Endodermal cell (in vitro differentiated cells): ENCODE measurements around the gene HOXD9. TPM values are rescaled to one million over a fixed set of nuclear protein-coding genes. Genes with fewer than 3 reads are reported as not detected.

Source experiments
- DNase-seq: peaks from one replicate; pipeline ENCODE4 v3.0.0-alpha.2; 2017
- H3K27ac ChIP-seq: 2 replicates; pipeline ENCODE4 v1.5.1; 2013; ENCODE audit warnings: mild to moderate bottlenecking, low read depth, low read length, moderate library complexity
- H3K27me3 ChIP-seq: 2 replicates; pipeline ENCODE4 v1.6.1; 2013; ENCODE audit warnings: mild to moderate bottlenecking, low read length, moderate library complexity; ENCODE audit not compliant: insufficient read depth, control insufficient read depth, poor library complexity, severe bottlenecking
- H3K36me3 ChIP-seq: 2 replicates; pipeline ENCODE4 v1.7.0; 2013; ENCODE audit warnings: mild to moderate bottlenecking, low read length, moderate library complexity; ENCODE audit not compliant: control insufficient read depth, insufficient read depth
- H3K4me1 ChIP-seq: one replicate; pipeline ENCODE4 v1.7.0; 2013; ENCODE audit warnings: low read length; ENCODE audit not compliant: control insufficient read depth, insufficient read depth
- H3K4me3 ChIP-seq: 2 replicates; pipeline ENCODE4 v1.5.1; 2013; ENCODE audit warnings: mild to moderate bottlenecking, low read length, moderate library complexity
- H3K9ac ChIP-seq: 2 replicates; pipeline ENCODE4 v1.6.1; 2013; ENCODE audit warnings: mild to moderate bottlenecking, low read length, moderate library complexity; ENCODE audit not compliant: poor library complexity, severe bottlenecking; ENCODE audit errors: extremely low read depth
- H3K9me3 ChIP-seq: 2 replicates; pipeline ENCODE4 v1.6.1; 2013; ENCODE audit warnings: mild to moderate bottlenecking, low read length, moderate library complexity; ENCODE audit not compliant: control insufficient read depth
- H3K27ac Mint-ChIP-seq: 2 replicates; pipeline ENCODE4 v1.8.0; 2020; ENCODE audit warnings: mixed read lengths
- H3K27me3 Mint-ChIP-seq: 2 replicates; pipeline ENCODE4 v1.8.0; 2021; ENCODE audit warnings: mild to moderate bottlenecking, mixed read lengths; ENCODE audit not compliant: insufficient read depth
- H3K36me3 Mint-ChIP-seq: 2 replicates; pipeline ENCODE4 v1.8.0; 2020; ENCODE audit warnings: low read depth, mixed read lengths
- H3K4me1 Mint-ChIP-seq: 2 replicates; pipeline ENCODE4 v1.8.0; 2020; ENCODE audit warnings: mixed read lengths
- H3K4me3 Mint-ChIP-seq: 2 replicates; pipeline ENCODE4 v1.8.0; 2020; ENCODE audit warnings: mild to moderate bottlenecking, moderate library complexity, mixed read lengths
- H3K9me3 Mint-ChIP-seq: 2 replicates; pipeline ENCODE4 v1.8.0; 2020; ENCODE audit warnings: mild to moderate bottlenecking, mixed read lengths
- whole genome bisulfite sequencing, 2 experiments: methylation state at CpG; one replicate each; pipeline versions ENCODE4 v1.1.5 to v1.1.7; 2013; ENCODE audit warnings: missing lambda C conversion rate in 2 of 2, mixed read lengths in 1 of 2; ENCODE audit not compliant: insufficient coverage in 1 of 2, insufficient read length in 1 of 2; 5-methylcytosine and 5-hydroxymethylcytosine counted together
- total RNA-seq, 2 donors: library from RNA; stranded (reverse); fragmentation: NEBNext Ultra II Directional in 1 of 2; extraction: Animal tissue kit (Norgen Biotek cat#: 25700) in 1 of 2; gene quantifications; 2 replicates in 1 of 2; 3 replicates in 1 of 2; pipeline ENCODE4 v1.2.1, GENCODE V29; 2021
- TF ChIP-seq, protein P1 (sequence below): fragments of 200-600 bp; sonication (generic); conservative IDR thresholded peaks from 2 replicates; pipeline ENCODE4 v1.5.0; 2021; ENCODE audit warnings: antibody characterized with exemption, mild to moderate bottlenecking

HOXD9 gene
- total RNA-seq, 2 donors from 2014 or later: not detected

DNA sequence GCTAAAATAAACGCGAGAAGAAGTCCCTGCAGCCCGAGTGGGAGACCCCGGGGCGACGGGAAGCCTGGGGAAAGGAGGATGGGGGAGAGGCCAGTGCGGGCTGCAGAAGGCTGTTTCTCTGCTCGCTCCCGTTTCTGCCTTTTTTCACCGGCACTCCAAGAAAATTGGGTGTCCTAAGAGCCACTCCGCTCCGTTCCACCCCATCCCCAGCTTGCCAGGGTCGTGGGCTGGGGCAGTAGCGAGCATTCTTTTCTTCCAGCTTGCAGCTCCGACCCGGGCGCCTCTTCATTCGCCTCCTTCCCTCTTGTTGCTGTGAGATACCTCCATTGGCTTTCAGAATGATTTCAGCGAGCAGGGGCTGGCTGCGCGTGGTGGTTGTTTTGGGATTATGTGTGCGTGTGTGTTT, 35.7 kb downstream of the HOXD9 start:
- Histone ChIP-seq H3K9ac (no peak overlapping the region), H3K4me1 (peaks cover 4% of the 10 kb centered on the region)
- TF ChIP-seq, protein P1, sequence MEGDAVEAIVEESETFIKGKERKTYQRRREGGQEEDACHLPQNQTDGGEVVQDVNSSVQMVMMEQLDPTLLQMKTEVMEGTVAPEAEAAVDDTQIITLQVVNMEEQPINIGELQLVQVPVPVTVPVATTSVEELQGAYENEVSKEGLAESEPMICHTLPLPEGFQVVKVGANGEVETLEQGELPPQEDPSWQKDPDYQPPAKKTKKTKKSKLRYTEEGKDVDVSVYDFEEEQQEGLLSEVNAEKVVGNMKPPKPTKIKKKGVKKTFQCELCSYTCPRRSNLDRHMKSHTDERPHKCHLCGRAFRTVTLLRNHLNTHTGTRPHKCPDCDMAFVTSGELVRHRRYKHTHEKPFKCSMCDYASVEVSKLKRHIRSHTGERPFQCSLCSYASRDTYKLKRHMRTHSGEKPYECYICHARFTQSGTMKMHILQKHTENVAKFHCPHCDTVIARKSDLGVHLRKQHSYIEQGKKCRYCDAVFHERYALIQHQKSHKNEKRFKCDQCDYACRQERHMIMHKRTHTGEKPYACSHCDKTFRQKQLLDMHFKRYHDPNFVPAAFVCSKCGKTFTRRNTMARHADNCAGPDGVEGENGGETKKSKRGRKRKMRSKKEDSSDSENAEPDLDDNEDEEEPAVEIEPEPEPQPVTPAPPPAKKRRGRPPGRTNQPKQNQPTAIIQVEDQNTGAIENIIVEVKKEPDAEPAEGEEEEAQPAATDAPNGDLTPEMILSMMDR: no peak

GRCh38 chr2:176158855-176159662, 36.5 kb downstream of the HOXD9 start:
- Histone ChIP-seq H3K36me3 (no peaks in the 10 kb centered on the region), H3K9me3 (peaks cover 5% of the 10 kb centered on the region), H3K4me1 (peaks cover 4% of the 10 kb centered on the region), H3K4me3 (peak overlapping the region; percentile 8), H3K27ac (no peak overlapping the region), H3K27me3 (peaks cover 100% of the 10 kb centered on the region), H3K9ac (no peak overlapping the region)
- H3K27ac Mint-ChIP-seq: no peak overlapping the region
- TF ChIP-seq, protein P1: no peak
- H3K4me3 Mint-ChIP-seq: peak overlapping the region; percentile 41
- no peaks in the 10 kb centered on the region for H3K36me3 Mint-ChIP-seq
- peak; percentile 80 for DNase-seq
- H3K4me1 Mint-ChIP-seq: peaks cover 21% of the 10 kb centered on the region
- H3K9me3 Mint-ChIP-seq: no peaks in the 10 kb centered on the region
- H3K27me3 Mint-ChIP-seq: peaks cover 98% of the 10 kb centered on the region
- WGBS, 2 experiments: 2 to 3% methylated on average over 6 to 39 of the region's 39 CpGs

More for the DNA sequence above, 35.7 kb downstream of the HOXD9 start:
- H3K4me3 Mint-ChIP-seq: no peak overlapping the region
- no peaks in the 10 kb centered on the region for H3K36me3 Mint-ChIP-seq
- H3K4me1 Mint-ChIP-seq: peaks cover 20% of the 10 kb centered on the region
- H3K9me3 Mint-ChIP-seq: no peaks in the 10 kb centered on the region
- no peaks in the 10 kb centered on the region for H3K36me3 ChIP-seq
- H3K9me3 ChIP-seq: no peaks in the 10 kb centered on the region
- H3K27ac Mint-ChIP-seq: no peak overlapping the region
- H3K27me3 Mint-ChIP-seq: peaks cover 98% of the 10 kb centered on the region
- H3K4me3 ChIP-seq: peak overlapping the region; percentile 61
- H3K27ac ChIP-seq: peak overlapping the region; percentile 66
- DNase-seq: peak; percentile 74
- 0 to 3% methylated on average over 6 to 21 of the region's 22 CpGs for WGBS, 2 experiments
- H3K27me3 ChIP-seq: peaks cover 100% of the 10 kb centered on the region

- 1 to 3% methylated on average over 15 to 44 of the region's 44 CpGs for WGBS, 2 experiments
- H3K36me3 Mint-ChIP-seq: no peaks in the 10 kb centered on the region
- no peaks in the 10 kb centered on the region for H3K9me3 Mint-ChIP-seq
- Histone ChIP-seq H3K9me3 (peaks cover 9% of the 10 kb centered on the region), H3K4me1 (peaks cover 4% of the 10 kb centered on the region), H3K9ac (no peak overlapping the region), H3K27me3 (peaks cover 100% of the 10 kb centered on the region), H3K4me3 (peak overlapping the region; percentile 8), H3K36me3 (no peaks in the 10 kb centered on the region), H3K27ac (no peak overlapping the region)
- H3K27me3 Mint-ChIP-seq: peaks cover 98% of the 10 kb centered on the region
- TF ChIP-seq, protein P1: no peak
- DNase-seq: peak; percentile 85
- no peak overlapping the region for H3K27ac Mint-ChIP-seq
- peaks cover 21% of the 10 kb centered on the region for H3K4me1 Mint-ChIP-seq
- peak overlapping the region; percentile 41 for H3K4me3 Mint-ChIP-seq
Observed at GRCh38 chr2:176159663-176160250, 37.2 kb downstream of the HOXD9 start.
